GM19468 (cell line): ENCODE results near the gene GADD45B.
"Not testable (repeated sequence)": the region's sequence is repeated elsewhere in the genome, so short reads cannot be mapped to it uniquely, and the experiment has no call there.

Experiments used
- ATAC-seq: cut with Tn5 transposase; IDR thresholded peaks from one replicate; pipeline ENCODE4 v1.9.1; 2021; ENCODE audit warnings: mild to moderate bottlenecking, moderate library complexity, moderate number of reproducible peaks; ENCODE audit not compliant: unreplicated experiment; ENCODE audit errors: extremely low read depth

Gene GADD45B

GRCh38 chr19:2443116-2443784 lies 32.7 kb upstream of the GADD45B start:
- no peak for ATAC-seq

GRCh38 chr19:2443785-2444182 lies 32.1 kb upstream of the GADD45B start:
- ATAC-seq, result no peak

- ATAC-seq, result no peak
Measured at GRCh38 chr19:2444251-2445002, 31.5 kb upstream of the GADD45B start.

GRCh38 chr19:2446381-2446780 lies 29.5 kb upstream of the GADD45B start:
- no peak for ATAC-seq

GRCh38 chr19:2449019-2449418 lies 26.9 kb upstream of the GADD45B start:
- no peak for ATAC-seq

GRCh38 chr19:2451138-2451537 lies 24.8 kb upstream of the GADD45B start:
- no peak for ATAC-seq

- ATAC-seq, result no peak
Measured at GRCh38 chr19:2451741-2452140, 24.2 kb upstream of the GADD45B start.

GRCh38 chr19:2453431-2454025 lies 22.4 kb upstream of the GADD45B start:
- ATAC-seq, result no peak

- no peak for ATAC-seq
Measured at GRCh38 chr19:2454199-2454961, 21.5 kb upstream of the GADD45B start.

GRCh38 chr19:2454962-2455850 lies 20.7 kb upstream of the GADD45B start:
- ATAC-seq, result no peak

GRCh38 chr19:2455851-2456570 lies 19.9 kb upstream of the GADD45B start:
- no peak for ATAC-seq

GRCh38 chr19:2457394-2458037 lies 18.4 kb upstream of the GADD45B start:
- no peak for ATAC-seq

GRCh38 chr19:2458054-2458453 lies 17.9 kb upstream of the GADD45B start:
- ATAC-seq, result no peak

GRCh38 chr19:2458776-2459175 lies 17.2 kb upstream of the GADD45B start:
- not testable (repeated sequence) for ATAC-seq

- no peak for ATAC-seq
Measured at GRCh38 chr19:2460245-2460644, 15.7 kb upstream of the GADD45B start.

- ATAC-seq, result no peak
Measured at GRCh38 chr19:2461751-2462634, 13.9 kb upstream of the GADD45B start.

- no peak for ATAC-seq
Measured at GRCh38 chr19:2462635-2463421, 13.1 kb upstream of the GADD45B start.
